RWPE1 (cell line): ENCODE results near the gene RPS25.
"Not testable (repeated sequence)": the region's sequence is repeated elsewhere in the genome, so short reads cannot be mapped to it uniquely, and the experiment has no call there.

Experiments
- CTCF ChIA-PET: fragments of 350-600 bp; sonication (Branson Sonifier 250); formaldehyde crosslinking; extraction: SDS; loops from one replicate; lab custom pipeline; 2021; lab: Yijun Ruan, JAX
- POLR2A ChIA-PET: fragments of 400-600 bp; formaldehyde crosslinking; extraction: SDS; loops from one replicate; lab custom pipeline; 2020; ENCODE audit warnings: antibody characterized with exemption; ENCODE audit not compliant: low non-redundant PET; lab: Yijun Ruan, JAX
- DNase-seq: peaks from one replicate; pipeline ENCODE4 v3.0.0; 2012; ENCODE audit warnings: low spot score
- H3K27ac ChIP-seq: fragments of 450-650 bp; 2 replicates; pipeline ENCODE4 v1.5.1; 2017
- CTCF ChIP-seq: fragments of 450-650 bp; conservative IDR thresholded peaks from 2 replicates; pipeline ENCODE4 v1.5.1; 2017; ENCODE audit warnings: low read depth, mild to moderate bottlenecking

Gene RPS25

DNA sequence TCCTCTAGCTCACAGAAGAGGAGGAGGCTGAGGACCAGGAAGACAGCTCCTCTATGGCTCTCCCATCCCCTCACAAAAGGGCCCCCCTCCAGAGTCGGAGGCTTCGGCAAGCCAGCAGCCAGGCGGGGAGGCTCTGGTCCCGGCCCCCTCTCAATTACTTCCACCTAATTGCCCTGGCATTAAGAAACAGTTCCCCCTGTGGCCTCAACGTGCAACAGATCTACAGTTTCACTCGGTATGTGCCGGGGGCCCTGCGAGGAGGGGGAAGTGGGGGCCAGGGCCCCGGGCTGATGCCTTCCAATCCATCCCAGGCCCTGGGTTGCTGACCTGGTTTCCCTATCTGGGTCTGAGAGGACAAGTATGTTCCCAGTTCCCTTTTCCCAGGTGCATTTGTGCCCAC, 38.7 kb downstream of the RPS25 start:
- no peak overlapping the region for H3K27ac ChIP-seq
- TF ChIP-seq CTCF: no peak
- ChIA-PET CTCF (no interaction called here), POLR2A (no interaction called here)
- no peak for DNase-seq

DNA sequence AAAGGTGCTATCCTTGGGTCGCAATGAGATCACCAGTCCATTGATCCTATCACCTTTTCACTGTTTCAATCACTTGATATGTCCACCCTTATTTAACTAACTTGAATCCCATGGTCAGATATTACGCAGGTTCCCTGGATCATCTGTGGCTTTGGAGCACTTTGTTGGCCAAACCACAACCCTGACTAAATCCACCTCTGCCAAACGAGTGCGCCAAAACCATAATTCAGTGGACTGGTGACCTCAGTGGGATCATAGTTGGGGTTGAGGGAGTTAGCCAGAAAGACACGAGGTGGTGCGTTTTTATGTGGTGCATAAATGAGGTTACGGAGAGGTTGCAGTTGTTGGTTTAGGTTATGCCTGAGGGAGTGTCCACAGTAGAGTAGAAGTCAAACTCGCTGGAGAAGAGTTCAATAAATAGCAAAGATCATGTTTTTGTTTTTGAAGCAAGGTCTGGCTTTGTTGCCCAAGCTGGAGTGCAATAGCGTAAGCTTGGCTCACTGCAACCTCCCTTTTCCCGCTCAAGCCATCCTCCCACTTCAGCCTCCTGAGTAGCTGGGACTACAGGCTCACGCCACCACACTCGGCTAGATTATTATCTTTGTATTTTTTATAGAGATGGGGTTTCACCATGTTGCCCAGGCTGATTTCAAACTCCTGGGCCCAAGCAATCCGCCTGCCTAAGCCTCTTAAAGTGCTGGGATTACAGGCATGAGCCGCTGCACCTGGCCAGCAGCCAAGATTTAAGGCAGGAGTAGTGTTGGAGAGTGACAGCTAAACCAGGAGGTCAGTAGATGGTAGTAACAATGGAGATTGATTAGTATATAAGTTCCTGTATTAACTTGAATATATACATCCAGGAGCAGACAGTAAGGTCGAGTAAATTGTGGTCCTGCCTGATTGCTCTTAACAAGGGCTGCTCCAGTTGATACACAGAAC, 42.1 kb downstream of the RPS25 start:
- TF ChIP-seq CTCF: no peak
- ChIA-PET CTCF (no interaction called here), POLR2A (no interaction called here)
- DNase-seq: no peak
- H3K27ac ChIP-seq: no peak overlapping the region

DNA sequence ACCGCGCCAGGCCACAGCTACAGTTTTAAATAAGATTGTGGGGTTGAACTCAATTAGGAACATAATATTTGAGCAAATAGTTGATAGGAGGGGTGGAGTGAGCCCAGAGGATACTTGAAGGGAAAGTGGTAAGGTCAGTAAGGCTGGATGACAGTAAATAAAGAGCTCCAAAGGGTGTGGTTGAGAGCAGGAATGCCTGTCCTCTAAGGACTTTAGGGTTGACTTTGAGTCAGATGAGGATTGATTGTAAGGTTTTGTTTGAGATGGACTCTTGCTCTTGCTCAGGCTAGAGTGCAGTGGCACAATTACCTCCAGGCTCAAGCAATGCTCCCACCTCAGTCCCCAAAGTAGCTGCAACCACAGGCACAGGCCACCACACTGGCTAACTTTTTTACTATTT, 44.2 kb downstream of the RPS25 start:
- TF ChIP-seq CTCF: no peak
- CTCF ChIA-PET: no interaction called here
- no peak for DNase-seq
- H3K27ac ChIP-seq: no peak overlapping the region
- POLR2A ChIA-PET: no interaction called here

DNA sequence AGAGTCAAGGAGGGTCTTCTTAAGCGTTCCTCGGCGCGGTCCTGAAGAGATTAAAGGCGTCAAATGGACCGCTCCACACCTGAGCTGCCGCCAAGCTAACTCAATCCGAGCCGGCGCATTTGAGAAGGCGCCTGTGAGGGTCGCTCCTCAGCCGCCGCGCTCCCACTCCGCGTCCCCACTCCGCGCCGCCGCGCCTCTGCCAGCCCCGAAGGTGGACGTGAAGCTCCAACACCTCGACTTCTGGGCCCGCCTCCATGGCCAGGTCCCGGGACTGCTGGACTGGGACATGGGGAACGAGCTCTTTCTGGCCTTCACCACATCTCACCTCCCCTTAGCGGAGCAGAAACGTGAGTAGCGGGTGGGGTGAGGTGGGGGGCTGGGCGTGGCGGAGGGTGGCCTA, 46.5 kb downstream of the RPS25 start, which contains the start of gene FOXR1:
Gene FOXR1 (plus strand): TSS at position 116 of the 400 bp plus-strand sequence. CDS start 171 bp downstream, at position 287.
- H3K27ac ChIP-seq: no peak within 1 kb of the TSS
- TF ChIP-seq CTCF: no peak
- DNase-seq: no peak
- CTCF ChIA-PET: no interaction called here
- POLR2A ChIA-PET: no interaction called here

- H3K27ac ChIP-seq, CTCF ChIA-PET, DNase-seq: not testable (repeated sequence)
- POLR2A ChIA-PET: interaction anchor here (0.5 kb wide), 1 partner anchor 298 kb away, joined by 4 read pairs; no protein-coding TSS in a partner anchor
Observed at GRCh38 chr11:118969508-118969907, 48.6 kb downstream of the RPS25 start.
